ENCODE data around the gene ANKRD9. TPM values are rescaled to one million over a fixed set of nuclear protein-coding genes. Genes with fewer than 3 reads are reported as not detected.

The ANKRD9 gene
- total and polyA plus RNA-seq, 2 experiments from 2014 or later, result 46.5 to 90.7 TPM

- TF ChIP-seq EZH2 (IDR thresholded peaks at IDR 0.05; ENCODE audit: borderline replicate concordance) (no peak), CTCF (IDR thresholded peaks at IDR 0.05; ENCODE audit: poor library complexity) (no peak)
- no peaks in the 10 kb centered on the region for H3K36me3 ChIP-seq (replicated peaks; ENCODE audit: insufficient read depth, low read depth)
- WGBS (ENCODE audit: low lambda C conversion rate, missing lambda C conversion rate), result 92% methylated on average over 10 of the region's 11 CpGs
Measured at GRCh38 chr14:102496331-102496691, 13.3 kb downstream of the ANKRD9 start.

GRCh38 chr14:102495491-102496330, 13.9 kb downstream of the ANKRD9 start:
- Histone ChIP-seq H3K9me3 (ENCODE audit: low read depth) (no peaks in the 10 kb centered on the region), H3K79me2 (no peaks in the 10 kb centered on the region), H3K27me3 (no peaks in the 10 kb centered on the region), H4K20me1 (ENCODE audit: insufficient read depth, poor library complexity, severe bottlenecking) (no peaks in the 10 kb centered on the region), H3K4me1 (ENCODE audit: insufficient read depth) (no peaks in the 10 kb centered on the region), H3K4me3 (no peak overlapping the region), H3K9me2 (replicated peaks; ENCODE audit: insufficient read depth) (no peaks in the 10 kb centered on the region), H3K4me2 (no peak overlapping the region), H3K27ac (no peak overlapping the region), H3K36me3 (replicated peaks; ENCODE audit: insufficient read depth, low read depth) (no peaks in the 10 kb centered on the region), H2AFZ (no peak overlapping the region)
- TF ChIP-seq CTCF (IDR thresholded peaks at IDR 0.05; ENCODE audit: poor library complexity), result no peak
- TF ChIP-seq EZH2phosphoT487 (IDR thresholded peaks at IDR 0.05; ENCODE audit: low read depth, severe bottlenecking, unreplicated experiment), result no peak
- TF ChIP-seq EZH2 (IDR thresholded peaks at IDR 0.05; ENCODE audit: borderline replicate concordance), result no peak
- peak; percentile 3 for DNase-seq (ENCODE audit: low spot score)
- WGBS (ENCODE audit: low lambda C conversion rate, missing lambda C conversion rate), result 97% methylated on average over 26 of the region's 26 CpGs

More at GRCh38 chr14:102496331-102496691, 13.3 kb downstream of the ANKRD9 start:
- H3K27me3 ChIP-seq, result no peaks in the 10 kb centered on the region
- H3K9me2 ChIP-seq (replicated peaks; ENCODE audit: insufficient read depth), result no peaks in the 10 kb centered on the region
- H3K4me3 ChIP-seq, result no peak overlapping the region
- DNase-seq (ENCODE audit: low spot score), result no peak
- no peaks in the 10 kb centered on the region for H3K9me3 ChIP-seq (ENCODE audit: low read depth)
- no peak overlapping the region for H3K27ac ChIP-seq
- H3K4me1 ChIP-seq (ENCODE audit: insufficient read depth), result no peaks in the 10 kb centered on the region
- no peaks in the 10 kb centered on the region for H4K20me1 ChIP-seq (ENCODE audit: insufficient read depth, poor library complexity, severe bottlenecking)
- no peak overlapping the region for H3K4me2 ChIP-seq
- H3K79me2 ChIP-seq, result no peaks in the 10 kb centered on the region
- no peak overlapping the region for H2AFZ ChIP-seq

GRCh38 chr14:102493585-102493984, 16.0 kb downstream of the ANKRD9 start:
- Histone ChIP-seq H3K4me1 (ENCODE audit: insufficient read depth) (no peaks in the 10 kb centered on the region), H2AFZ (no peak overlapping the region), H3K36me3 (replicated peaks; ENCODE audit: insufficient read depth, low read depth) (no peaks in the 10 kb centered on the region), H4K20me1 (ENCODE audit: insufficient read depth, poor library complexity, severe bottlenecking) (no peaks in the 10 kb centered on the region), H3K27me3 (no peaks in the 10 kb centered on the region), H3K27ac (no peak overlapping the region), H3K9me3 (ENCODE audit: low read depth) (no peaks in the 10 kb centered on the region), H3K4me2 (no peak overlapping the region), H3K79me2 (no peaks in the 10 kb centered on the region), H3K9me2 (replicated peaks; ENCODE audit: insufficient read depth) (no peaks in the 10 kb centered on the region), H3K4me3 (no peak overlapping the region)
- WGBS (ENCODE audit: low lambda C conversion rate, missing lambda C conversion rate), result 96% methylated on average over 15 of the region's 15 CpGs
- peak; percentile 2 for DNase-seq (ENCODE audit: low spot score)
- TF ChIP-seq CTCF (IDR thresholded peaks at IDR 0.05; ENCODE audit: poor library complexity) (no peak), EZH2phosphoT487 (IDR thresholded peaks at IDR 0.05; ENCODE audit: low read depth, severe bottlenecking, unreplicated experiment) (no peak), EZH2 (IDR thresholded peaks at IDR 0.05; ENCODE audit: borderline replicate concordance) (no peak)

Measured in hepatocyte (in vitro differentiated cells).